HuH-7 (cell line): ENCODE measurements around the gene CDK5.

Experiments
- DNase-seq: peaks from one replicate; pipeline ENCODE4 v3.0.0; 2011; ENCODE audit warnings: low spot score

The CDK5 gene

GRCh38 chr7:151057506-151057988 is at the start of gene CDK5:
Gene CDK5 (minus strand): TSS chr7:151057897. CDS start chr7:151057848, 49 bp downstream.
- peak; percentile 65 for DNase-seq

GRCh38 chr7:151104411-151105235 is 46.9 kb upstream of the CDK5 start:
- DNase-seq = no peak

- DNase-seq = no peak
Observed at GRCh38 chr7:151103973-151104372, 46.3 kb upstream of the CDK5 start.

GRCh38 chr7:151102991-151103390 is 45.3 kb upstream of the CDK5 start:
- DNase-seq = no peak

GRCh38 chr7:151101621-151102396 is 44.1 kb upstream of the CDK5 start:
- no peak for DNase-seq

- DNase-seq = no peak
Observed at GRCh38 chr7:151100921-151101320, 43.2 kb upstream of the CDK5 start.

- DNase-seq = no peak
Observed at GRCh38 chr7:151099486-151100211, 42.0 kb upstream of the CDK5 start.

GRCh38 chr7:151095828-151096475 is 38.3 kb upstream of the CDK5 start:
- DNase-seq = no peak

GRCh38 chr7:151095123-151095797 is 37.6 kb upstream of the CDK5 start:
- DNase-seq = no peak

- no peak for DNase-seq
Observed at GRCh38 chr7:151094675-151095074, 37.0 kb upstream of the CDK5 start.

- DNase-seq = no peak
Observed at GRCh38 chr7:151093748-151094147, 36.1 kb upstream of the CDK5 start.

- DNase-seq = no peak
Observed at GRCh38 chr7:151091988-151092387, 34.3 kb upstream of the CDK5 start.

GRCh38 chr7:151091431-151091830 is 33.7 kb upstream of the CDK5 start:
- DNase-seq = peak; percentile 70

- no peak for DNase-seq
Observed at GRCh38 chr7:151091003-151091402, 33.3 kb upstream of the CDK5 start.

- DNase-seq = no peak
Observed at GRCh38 chr7:151089893-151090730, 32.4 kb upstream of the CDK5 start.

GRCh38 chr7:151088856-151089699 is 31.4 kb upstream of the CDK5 start:
- no peak for DNase-seq

GRCh38 chr7:151088019-151088855 is 30.5 kb upstream of the CDK5 start:
- DNase-seq = no peak

- peak; percentile 69 for DNase-seq
Observed at GRCh38 chr7:151087245-151088018, 29.7 kb upstream of the CDK5 start.
